ENCODE measurements around the gene SPAG17. TPM values are rescaled to one million over a fixed set of nuclear protein-coding genes. Genes with fewer than 3 reads are reported as not detected.

The SPAG17 gene
- polyA plus RNA-seq, 1 experiment = not detected

GRCh38 chr1:118132000-118132399, 53.0 kb downstream of the SPAG17 start:
- H3K9me3 ChIP-seq (ENCODE audit: control insufficient read depth, insufficient read depth, low read length) = no peaks in the 10 kb centered on the region
- H3K27me3 ChIP-seq (ENCODE audit: control insufficient read depth, insufficient read depth, low read length) = no peaks in the 10 kb centered on the region
- no peak overlapping the region for H3K27ac ChIP-seq (ENCODE audit: low read depth, low read length)
- POLR2A ChIA-PET = no interaction called here
- no peak overlapping the region for H3K4me3 ChIP-seq (ENCODE audit: low read depth, low read length)
- CTCF ChIA-PET = no interaction called here
- no peak for DNase-seq (ENCODE audit: low read depth, low spot score)
- TF ChIP-seq CTCF (IDR thresholded peaks at IDR 0.05; ENCODE audit: low read depth, low read length) = no peak

GRCh38 chr1:118128761-118129160, 56.3 kb downstream of the SPAG17 start:
- no peaks in the 10 kb centered on the region for H3K9me3 ChIP-seq (ENCODE audit: control insufficient read depth, insufficient read depth, low read length)
- CTCF ChIA-PET = no interaction called here
- TF ChIP-seq CTCF (IDR thresholded peaks at IDR 0.05; ENCODE audit: low read depth, low read length) = no peak
- DNase-seq (ENCODE audit: low read depth, low spot score) = no peak
- POLR2A ChIA-PET = no interaction called here
- no peak overlapping the region for H3K4me3 ChIP-seq (ENCODE audit: low read depth, low read length)
- no peak overlapping the region for H3K27ac ChIP-seq (ENCODE audit: low read depth, low read length)
- H3K27me3 ChIP-seq (ENCODE audit: control insufficient read depth, insufficient read depth, low read length) = no peaks in the 10 kb centered on the region

- DNase-seq (ENCODE audit: low read depth, low spot score) = no peak
- ChIA-PET CTCF (no interaction called here), POLR2A (no interaction called here)
- no peak for TF ChIP-seq CTCF (IDR thresholded peaks at IDR 0.05; ENCODE audit: low read depth, low read length)
- Histone ChIP-seq H3K27me3 (ENCODE audit: control insufficient read depth, insufficient read depth, low read length) (no peaks in the 10 kb centered on the region), H3K4me3 (ENCODE audit: low read depth, low read length) (no peak overlapping the region), H3K27ac (ENCODE audit: low read depth, low read length) (no peak overlapping the region), H3K9me3 (ENCODE audit: control insufficient read depth, insufficient read depth, low read length) (no peaks in the 10 kb centered on the region)
Observed at GRCh38 chr1:118124064-118124463, 61.0 kb downstream of the SPAG17 start.

DNA sequence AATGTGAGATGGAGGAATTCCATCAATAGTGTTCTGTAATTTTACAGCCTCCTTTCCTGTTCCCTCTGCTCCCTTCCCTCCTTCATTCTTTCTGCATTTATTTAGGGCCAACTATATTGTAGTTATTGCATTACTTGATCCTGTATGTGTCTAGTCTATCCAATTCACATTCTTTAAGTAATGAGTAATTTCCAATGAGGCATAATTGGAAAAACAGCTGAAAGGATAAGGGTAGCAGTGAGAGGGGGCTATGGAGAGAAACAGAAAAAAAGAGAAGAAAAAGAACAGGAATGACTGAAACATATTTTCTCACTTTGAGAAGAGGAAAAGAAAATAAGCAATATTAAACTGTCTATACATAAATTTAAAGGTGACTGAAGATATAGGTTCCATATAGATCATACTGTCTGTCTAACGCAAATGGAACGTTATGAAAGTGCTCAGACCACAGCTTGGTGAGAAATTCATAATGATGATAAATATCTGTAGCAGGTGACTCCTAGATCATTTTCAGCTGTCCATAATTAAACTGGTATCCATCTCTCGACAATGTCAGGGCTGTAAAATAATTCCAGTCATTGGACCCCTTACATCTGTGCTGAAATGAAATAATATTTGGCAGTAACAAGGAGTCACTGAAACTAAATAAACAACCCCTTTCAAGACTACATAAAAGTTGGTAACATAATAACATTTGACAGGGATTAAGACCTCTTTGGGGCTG, 61.8 kb downstream of the SPAG17 start:
- DNase-seq (ENCODE audit: low read depth, low spot score) = no peak
- CTCF ChIA-PET = no interaction called here
- no peak for TF ChIP-seq CTCF (IDR thresholded peaks at IDR 0.05; ENCODE audit: low read depth, low read length)

DNA sequence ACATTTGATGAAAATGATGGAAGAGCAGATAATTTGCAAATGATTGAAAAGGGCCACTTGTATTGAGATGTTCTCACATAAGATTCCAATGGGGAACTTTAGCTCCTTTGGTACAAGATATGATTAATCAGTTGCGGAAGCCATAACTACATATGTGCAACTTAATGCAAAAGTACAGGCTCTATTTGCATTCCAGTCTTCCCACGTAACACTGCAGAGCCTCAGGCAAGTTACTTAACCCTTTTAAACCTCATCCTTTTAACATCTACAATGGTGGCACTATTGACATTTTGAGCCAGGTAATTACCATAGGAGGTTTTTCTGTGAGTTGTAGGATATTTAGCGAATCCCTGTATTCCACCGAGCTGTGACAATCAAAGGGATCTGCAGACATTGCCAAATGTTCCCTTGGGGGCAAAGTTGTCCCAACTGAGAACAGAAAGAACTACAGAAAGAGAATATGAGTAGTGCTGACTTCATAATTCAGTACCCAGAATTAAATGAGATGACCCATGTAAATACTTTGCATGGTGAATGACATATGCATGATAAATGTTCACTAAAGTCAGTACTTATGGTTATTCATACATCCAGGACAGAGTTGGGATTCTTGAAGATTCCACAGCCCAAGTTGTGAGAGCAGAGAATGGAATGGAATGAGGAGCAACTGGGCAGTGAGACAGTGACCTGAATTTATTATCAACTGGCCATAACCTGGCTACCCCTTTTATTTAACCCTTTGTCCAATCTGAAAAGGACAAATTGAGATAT, 62.6 kb downstream of the SPAG17 start:
- Histone ChIP-seq H3K4me3 (ENCODE audit: low read depth, low read length) (no peak overlapping the region), H3K9me3 (ENCODE audit: control insufficient read depth, insufficient read depth, low read length) (no peaks in the 10 kb centered on the region), H3K27ac (ENCODE audit: low read depth, low read length) (no peak overlapping the region), H3K27me3 (ENCODE audit: control insufficient read depth, insufficient read depth, low read length) (no peaks in the 10 kb centered on the region)
- TF ChIP-seq CTCF (IDR thresholded peaks at IDR 0.05; ENCODE audit: low read depth, low read length) = no peak
- CTCF ChIA-PET = interaction anchor here (0.7 kb wide), 1 partner anchor 28 kb away, joined by 3 read pairs; no protein-coding TSS in a partner anchor
- DNase-seq (ENCODE audit: low read depth, low spot score) = no peak
- POLR2A ChIA-PET = no interaction called here

More for the DNA sequence above, 61.8 kb downstream of the SPAG17 start:
- no peak overlapping the region for H3K27ac ChIP-seq (ENCODE audit: low read depth, low read length)
- no peaks in the 10 kb centered on the region for H3K9me3 ChIP-seq (ENCODE audit: control insufficient read depth, insufficient read depth, low read length)
- no peaks in the 10 kb centered on the region for H3K27me3 ChIP-seq (ENCODE audit: control insufficient read depth, insufficient read depth, low read length)
- no peak overlapping the region for H3K4me3 ChIP-seq (ENCODE audit: low read depth, low read length)
- POLR2A ChIA-PET = no interaction called here

Data from AG04450 (cell line).